Amygdala (tissue), 56 donors: ENCODE results near the gene ATG101.
"Not testable (repeated sequence)": the region's sequence is repeated elsewhere in the genome, so short reads cannot be mapped to it uniquely, and the experiment has no call there.

Source experiments
- DNase-seq, 56 donors: peaks; one replicate each; lab custom pipeline; 2025; lab: John Stamatoyannopoulos, UW

The ATG101 gene

GRCh38 chr12:52089491-52089890 lies 19.7 kb downstream of the ATG101 start:
- DNase-seq, result no peak

GRCh38 chr12:52090291-52090690 lies 20.5 kb downstream of the ATG101 start:
- DNase-seq, result no peak

- no peak for DNase-seq
Measured at GRCh38 chr12:52091061-52091460, 21.3 kb downstream of the ATG101 start.

GRCh38 chr12:52091869-52092268 lies 22.1 kb downstream of the ATG101 start:
- no peak for DNase-seq

GRCh38 chr12:52093346-52093745 lies 23.6 kb downstream of the ATG101 start:
- no peak for DNase-seq

- DNase-seq, result no peak
Measured at GRCh38 chr12:52096332-52097044, 26.7 kb downstream of the ATG101 start.

- DNase-seq, result no peak
Measured at GRCh38 chr12:52097045-52097666, 27.4 kb downstream of the ATG101 start.

- not testable (repeated sequence) for DNase-seq
Measured at GRCh38 chr12:52104431-52105089, 34.8 kb downstream of the ATG101 start.

- not testable (repeated sequence) for DNase-seq
Measured at GRCh38 chr12:52116222-52117125, 46.7 kb downstream of the ATG101 start.

GRCh38 chr12:52117806-52118475 lies 48.2 kb downstream of the ATG101 start:
- not testable (repeated sequence) for DNase-seq

GRCh38 chr12:52119398-52120254 lies 49.8 kb downstream of the ATG101 start:
- DNase-seq, result no peak

GRCh38 chr12:52120951-52121823 lies 51.4 kb downstream of the ATG101 start:
- no peak for DNase-seq

GRCh38 chr12:52121824-52122539 lies 52.2 kb downstream of the ATG101 start:
- DNase-seq, result peak in 33 of 56 donors; percentile 2 to 61 (median 17)

- DNase-seq, result no peak
Measured at GRCh38 chr12:52122540-52122871, 52.7 kb downstream of the ATG101 start.

GRCh38 chr12:52122904-52123303 lies 53.1 kb downstream of the ATG101 start:
- DNase-seq, result no peak

GRCh38 chr12:52123487-52124186 lies 53.9 kb downstream of the ATG101 start:
- DNase-seq, result no peak

GRCh38 chr12:52125476-52125900 lies 55.7 kb downstream of the ATG101 start:
- DNase-seq, result no peak
